Endothelial cell of umbilical vein (primary cell): Measurements from ENCODE around the gene PACSIN2. TPM values are rescaled to one million over a fixed set of nuclear protein-coding genes. Genes with fewer than 3 reads are reported as not detected.

ENCODE experiments used
- BruUV-seq: library from RNA; stranded (reverse); fragments of 400-500 nt; replicated peaks from 2 replicates; lab custom pipeline; 2021; lab: Mats Ljungman, UMichigan
- CTCF ChIA-PET: fragments of 300-600, 350-600 bp; sonication (Branson Sonifier 250); formaldehyde crosslinking; loops from one replicate; lab custom pipeline; 2021; ENCODE audit warnings: antibody characterized with exemption, inconsistent platforms; lab: Charles Lee
- POLR2A ChIA-PET: fragments of 300-600, 350-600 bp; sonication (Branson Sonifier 250); formaldehyde crosslinking; loops from one replicate; lab custom pipeline; 2021; ENCODE audit warnings: antibody characterized with exemption, inconsistent platforms; lab: Charles Lee
- DNase-seq: peaks from one replicate; pipeline ENCODE4 v3.0.0-alpha.2; 2011; ENCODE audit warnings: low read depth, low spot score
- FAIRE-seq: peaks from 2 replicates; lab custom pipeline; 2011; peaks lifted over from hg19 to GRCh38; lab: Jason Lieb, UNC
- H2AFZ ChIP-seq: 2 replicates; pipeline ENCODE4 v1.6.0; 2012; ENCODE audit warnings: low read depth, low read length, control low read depth, inconsistent platforms
- H3K27ac ChIP-seq: 2 replicates; pipeline ENCODE4 v1.5.1; 2011; ENCODE audit warnings: low read depth, mild to moderate bottlenecking, control low read depth, low read length, moderate library complexity; ENCODE audit not compliant: insufficient read depth
- H3K27me3 ChIP-seq, 2 experiments: 2 replicates each; pipeline versions ENCODE4 v1.6.0 to v1.6.1; 2011; ENCODE audit warnings: low read length in 2 of 2, mixed read lengths in 1 of 2; ENCODE audit not compliant: control insufficient read depth in 2 of 2, insufficient read depth in 2 of 2
- H3K36me3 ChIP-seq, 2 experiments: 2 replicates in 1 of 2; 3 replicates in 1 of 2; pipeline ENCODE4 v1.5.1; 2011; ENCODE audit warnings: low read length in 2 of 2, mild to moderate bottlenecking in 1 of 2, moderate library complexity in 1 of 2; ENCODE audit not compliant: control insufficient read depth in 2 of 2, insufficient read depth in 2 of 2; ENCODE audit errors: extremely low read depth in 1 of 2
- H3K4me1 ChIP-seq: 3 replicates; pipeline ENCODE4 v1.5.1; 2011; ENCODE audit warnings: mild to moderate bottlenecking, low read length; ENCODE audit not compliant: control insufficient read depth, insufficient read depth; ENCODE audit errors: extremely low read depth
- H3K4me2 ChIP-seq: 2 replicates; pipeline ENCODE4 v1.6.1; 2011; ENCODE audit warnings: low read length, control low read depth, mixed read lengths; ENCODE audit not compliant: insufficient read depth
- H3K4me3 ChIP-seq, 3 experiments: fragments of 200-600 bp in 1 of 3; sonication (generic), shearing (Covaris generic) in 1 of 3; replicated peaks in 1 of 3; 2 replicates each; pipeline ENCODE4 v1.5.1; 2011 to 2016; ENCODE audit warnings: control low read depth in 3 of 3, low read length in 3 of 3, mild to moderate bottlenecking in 2 of 3, inconsistent platforms in 1 of 3, low read depth in 1 of 3, moderate library complexity in 1 of 3; ENCODE audit not compliant: insufficient read depth in 1 of 3
- H3K79me2 ChIP-seq: 2 replicates; pipeline ENCODE4 v1.6.0; 2012; ENCODE audit warnings: low read length, inconsistent platforms; ENCODE audit not compliant: control insufficient read depth, insufficient read depth
- H3K9ac ChIP-seq: replicated peaks from 2 replicates; pipeline ENCODE3; 2011; ENCODE audit warnings: low read length, control low read depth; ENCODE audit not compliant: insufficient read depth; ENCODE audit errors: extremely low read depth
- H3K9me1 ChIP-seq: replicated peaks from 3 replicates; pipeline ENCODE4 v1.6.0; 2011; ENCODE audit warnings: mild to moderate bottlenecking, low read length; ENCODE audit not compliant: control insufficient read depth, insufficient read depth; ENCODE audit errors: extremely low read depth
- H3K9me3 ChIP-seq: replicated peaks from 2 replicates; pipeline ENCODE4 v1.5.1; 2012; ENCODE audit warnings: low read length, inconsistent platforms; ENCODE audit not compliant: control insufficient read depth, insufficient read depth
- H4K20me1 ChIP-seq: replicated peaks from 2 replicates; pipeline ENCODE3; 2011; ENCODE audit warnings: mild to moderate bottlenecking, low read length; ENCODE audit not compliant: control insufficient read depth, insufficient read depth; ENCODE audit errors: extremely low read depth
- EZH2 ChIP-seq: IDR thresholded peaks from 2 replicates; pipeline ENCODE4 v1.6.1; 2012; ENCODE audit warnings: borderline replicate concordance, low read depth, mild to moderate bottlenecking, moderate library complexity, low read length, inconsistent platforms; ENCODE audit not compliant: severe bottlenecking
- FOS ChIP-seq: IDR thresholded peaks from 2 replicates; pipeline ENCODE4 v1.6.1; 2011; ENCODE audit warnings: mild to moderate bottlenecking, low read length, moderate library complexity, borderline replicate concordance; ENCODE audit not compliant: insufficient read depth
- GATA2 ChIP-seq: IDR thresholded peaks from 2 replicates; pipeline ENCODE4 v1.7.0; 2011; ENCODE audit warnings: low read depth, mild to moderate bottlenecking, moderate library complexity, mixed read lengths, low read length; ENCODE audit not compliant: insufficient read length, insufficient read depth
- JUN ChIP-seq: IDR thresholded peaks from 2 replicates; pipeline ENCODE4 v1.6.1; 2011; ENCODE audit warnings: borderline replicate concordance, low read depth; ENCODE audit not compliant: insufficient read length, insufficient read depth
- MYC ChIP-seq: IDR thresholded peaks from one replicate; pipeline ENCODE4 v1.6.1; 2011; ENCODE audit warnings: mild to moderate bottlenecking, low read depth, low read length
- POLR2A ChIP-seq: IDR thresholded peaks from 2 replicates; pipeline ENCODE4 v1.6.1; 2012; ENCODE audit warnings: low read depth, mild to moderate bottlenecking, control low read depth, low read length
- POLR2AphosphoS5 ChIP-seq: IDR thresholded peaks from 2 replicates; pipeline ENCODE4 v1.6.1; 2012; ENCODE audit warnings: low read depth, mild to moderate bottlenecking, control low read depth, low read length, moderate library complexity; ENCODE audit not compliant: insufficient read depth
- dilution Hi-C: fragments of 300-500 bp; cut with MboI; formaldehyde crosslinking; loops from one replicate; pipeline ENCODE4 v1.15.0; 2019; ENCODE audit warnings: low sequenced_read_pairs; ENCODE audit not compliant: extremely low pct_ligation_motif_present
- intact Hi-C: fragments of 100-400 bp; cut with micrococcal nuclease; formaldehyde crosslinking; loops from one replicate; pipeline ENCODE4 v1.10.0; 2022
- polyA plus RNA-seq, 4 experiments: library from polyadenylated mRNA; depleted of rRNA in 3 of 4; stranded (reverse) in 3 of 4; unstranded in 1 of 4; fragments of >200 nt; gene quantifications; 2 replicates each; pipeline versions ENCODE4 v1.2.1 to v1.2.3, GENCODE V29; 2011 to 2012; ENCODE audit warnings: missing spikeins in 1 of 4
- total RNA-seq: library from RNA; stranded (reverse); gene quantifications from 2 replicates; pipeline ENCODE4 v1.2.3, GENCODE V29; 2021
- TF ChIP-seq, protein P1 (sequence below), 2 donors: IDR thresholded peaks; 1 replicate in 1 of 2; 2 replicates in 1 of 2; pipeline ENCODE4 v1.5.1; 2011; ENCODE audit warnings: low read length in 2 of 2, mild to moderate bottlenecking in 2 of 2, moderate library complexity in 2 of 2, control low read depth in 1 of 2, inconsistent platforms in 1 of 2, low read depth in 1 of 2; ENCODE audit not compliant: insufficient read depth in 1 of 2; ENCODE audit errors: extremely low read depth in 1 of 2
- TF ChIP-seq, protein P2 (sequence below): IDR thresholded peaks from 2 replicates; pipeline ENCODE4 v1.6.1; 2011; ENCODE audit not compliant: insufficient read depth, insufficient read length

Gene PACSIN2
- total and polyA plus RNA-seq, 2 donors (not counting 3 experiments of a cell fraction or from before 2014, with no cell fraction given) = 46.2 to 64.5 TPM

DNA sequence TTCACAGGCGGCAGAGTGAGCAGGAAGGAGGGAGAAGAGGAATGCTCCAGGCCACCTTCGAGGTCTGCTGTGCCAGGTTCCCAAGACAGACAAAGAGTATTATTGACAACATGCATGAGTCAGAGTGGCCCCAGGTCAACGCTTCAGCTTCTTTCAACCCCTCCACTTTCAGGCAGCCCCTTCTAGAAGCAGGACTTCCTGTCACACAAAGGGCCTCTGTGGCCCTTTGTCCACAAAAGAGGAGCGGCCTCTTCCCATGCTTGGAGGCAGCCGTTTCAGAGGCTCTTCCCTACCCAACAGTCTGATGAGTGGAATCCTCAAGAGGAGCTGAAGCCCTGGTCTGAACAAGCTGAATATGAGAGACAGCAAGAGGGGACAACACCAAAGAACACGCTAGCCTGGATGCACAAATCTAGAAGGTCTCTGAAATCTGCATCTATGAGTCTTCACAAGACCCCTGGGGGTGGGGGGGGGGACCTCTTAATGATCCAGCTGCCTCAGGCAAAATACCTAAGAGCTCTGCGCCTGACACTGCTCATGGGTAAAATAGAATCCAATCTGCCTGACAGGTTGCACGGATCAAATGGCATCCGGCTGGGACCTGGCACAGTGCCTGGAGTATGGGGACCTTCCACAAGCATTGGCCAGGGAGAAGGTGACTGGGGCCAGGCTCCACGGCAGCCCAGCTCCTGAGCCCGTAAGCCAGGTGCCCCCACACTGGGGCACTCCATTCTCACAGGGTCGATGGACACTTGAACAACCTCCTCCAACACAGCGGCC lies 67.5 kb downstream of the PACSIN2 start:
- dilution Hi-C loops = no loop called here
- Histone ChIP-seq H4K20me1 (no peaks in the 10 kb centered on the region), H3K27me3 (no peaks in the 10 kb centered on the region), H3K9me1 (no peaks in the 10 kb centered on the region), H3K36me3 (no peaks in the 10 kb centered on the region), H3K4me2 (no peak overlapping the region), H3K9me3 (no peaks in the 10 kb centered on the region), H2AFZ (no peak overlapping the region), H3K79me2 (peaks cover 23% of the 10 kb centered on the region), H3K4me1 (peaks cover 21% of the 10 kb centered on the region), H3K4me3 (no peak overlapping the region), H3K9ac (no peak overlapping the region), H3K27ac (peak overlapping the region; percentile 13)
- DNase-seq (peak; percentile 71), FAIRE-seq (peak; percentile 73)
- POLR2A ChIA-PET = no interaction called here
- BruUV-seq = no TSS peak
- TF ChIP-seq GATA2 (no peak), EZH2 (no peak), POLR2AphosphoS5 (no peak), FOS (peak; percentile 34), MYC (no peak), JUN (peak; percentile 29), POLR2A (no peak)
- TF ChIP-seq, protein P1, sequence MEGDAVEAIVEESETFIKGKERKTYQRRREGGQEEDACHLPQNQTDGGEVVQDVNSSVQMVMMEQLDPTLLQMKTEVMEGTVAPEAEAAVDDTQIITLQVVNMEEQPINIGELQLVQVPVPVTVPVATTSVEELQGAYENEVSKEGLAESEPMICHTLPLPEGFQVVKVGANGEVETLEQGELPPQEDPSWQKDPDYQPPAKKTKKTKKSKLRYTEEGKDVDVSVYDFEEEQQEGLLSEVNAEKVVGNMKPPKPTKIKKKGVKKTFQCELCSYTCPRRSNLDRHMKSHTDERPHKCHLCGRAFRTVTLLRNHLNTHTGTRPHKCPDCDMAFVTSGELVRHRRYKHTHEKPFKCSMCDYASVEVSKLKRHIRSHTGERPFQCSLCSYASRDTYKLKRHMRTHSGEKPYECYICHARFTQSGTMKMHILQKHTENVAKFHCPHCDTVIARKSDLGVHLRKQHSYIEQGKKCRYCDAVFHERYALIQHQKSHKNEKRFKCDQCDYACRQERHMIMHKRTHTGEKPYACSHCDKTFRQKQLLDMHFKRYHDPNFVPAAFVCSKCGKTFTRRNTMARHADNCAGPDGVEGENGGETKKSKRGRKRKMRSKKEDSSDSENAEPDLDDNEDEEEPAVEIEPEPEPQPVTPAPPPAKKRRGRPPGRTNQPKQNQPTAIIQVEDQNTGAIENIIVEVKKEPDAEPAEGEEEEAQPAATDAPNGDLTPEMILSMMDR (IDR thresholded peaks at IDR 0.05; ENCODE audit: extremely low read depth in 1 of 2, insufficient read depth in 1 of 2, low read depth in 1 of 2, low read length in 2 of 2) = no peak
- TF ChIP-seq, protein P2, sequence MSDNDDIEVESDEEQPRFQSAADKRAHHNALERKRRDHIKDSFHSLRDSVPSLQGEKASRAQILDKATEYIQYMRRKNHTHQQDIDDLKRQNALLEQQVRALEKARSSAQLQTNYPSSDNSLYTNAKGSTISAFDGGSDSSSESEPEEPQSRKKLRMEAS = no peak
- CTCF ChIA-PET = interaction anchor here (0.6 to 3.9 kb wide), 7 partner anchors 8 to 94 kb away, joined by 3 to 29 read pairs (median 3); no protein-coding TSS in a partner anchor
- intact Hi-C loops = no loop called here
